ENCODE results near the gene LLCFC1. TPM values are rescaled to one million over a fixed set of nuclear protein-coding genes. Genes with fewer than 3 reads are reported as not detected.

LLCFC1 gene
- total RNA-seq, 4 donors from 2014 or later, result not detected

- intact Hi-C loops (cut with DNase I), result no loop called here
- Histone ChIP-seq H3K36me3 (no peaks in the 10 kb centered on the region), H3K27ac (replicated peaks in 1 of 4) (no peak overlapping the region), H3K4me3 (no peak overlapping the region), H3K27me3 (no peaks in the 10 kb centered on the region), H3K9me3 (peaks cover 0 to 11% (median 2%) of the 10 kb centered on the region in 4 donors), H3K4me1 (no peaks in the 10 kb centered on the region)
- no peak for DNase-seq (ENCODE audit: extremely low spot score)
- TF ChIP-seq, protein P1, sequence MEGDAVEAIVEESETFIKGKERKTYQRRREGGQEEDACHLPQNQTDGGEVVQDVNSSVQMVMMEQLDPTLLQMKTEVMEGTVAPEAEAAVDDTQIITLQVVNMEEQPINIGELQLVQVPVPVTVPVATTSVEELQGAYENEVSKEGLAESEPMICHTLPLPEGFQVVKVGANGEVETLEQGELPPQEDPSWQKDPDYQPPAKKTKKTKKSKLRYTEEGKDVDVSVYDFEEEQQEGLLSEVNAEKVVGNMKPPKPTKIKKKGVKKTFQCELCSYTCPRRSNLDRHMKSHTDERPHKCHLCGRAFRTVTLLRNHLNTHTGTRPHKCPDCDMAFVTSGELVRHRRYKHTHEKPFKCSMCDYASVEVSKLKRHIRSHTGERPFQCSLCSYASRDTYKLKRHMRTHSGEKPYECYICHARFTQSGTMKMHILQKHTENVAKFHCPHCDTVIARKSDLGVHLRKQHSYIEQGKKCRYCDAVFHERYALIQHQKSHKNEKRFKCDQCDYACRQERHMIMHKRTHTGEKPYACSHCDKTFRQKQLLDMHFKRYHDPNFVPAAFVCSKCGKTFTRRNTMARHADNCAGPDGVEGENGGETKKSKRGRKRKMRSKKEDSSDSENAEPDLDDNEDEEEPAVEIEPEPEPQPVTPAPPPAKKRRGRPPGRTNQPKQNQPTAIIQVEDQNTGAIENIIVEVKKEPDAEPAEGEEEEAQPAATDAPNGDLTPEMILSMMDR (IDR thresholded peaks at IDR 0.05), result no peak
- TF ChIP-seq POLR2AphosphoS5 (IDR thresholded peaks at IDR 0.05) (no peak), EP300 (IDR thresholded peaks at IDR 0.05) (no peak), POLR2A (IDR thresholded peaks at IDR 0.05; ENCODE audit: low read depth) (no peak)
Observed at GRCh38 chr7:142950235-142950634, 11.0 kb downstream of the LLCFC1 start.

- Histone ChIP-seq H3K4me3 (no peak overlapping the region), H3K27me3 (no peaks in the 10 kb centered on the region), H3K27ac (replicated peaks in 1 of 4) (no peak overlapping the region), H3K36me3 (no peaks in the 10 kb centered on the region), H3K9me3 (peaks cover 0 to 16% (median 2%) of the 10 kb centered on the region in 4 donors), H3K4me1 (no peaks in the 10 kb centered on the region)
- TF ChIP-seq EP300 (IDR thresholded peaks at IDR 0.05), result no peak
- no peak for TF ChIP-seq POLR2A (IDR thresholded peaks at IDR 0.05; ENCODE audit: low read depth)
- TF ChIP-seq POLR2AphosphoS5 (IDR thresholded peaks at IDR 0.05), result no peak
- TF ChIP-seq, protein P1 (IDR thresholded peaks at IDR 0.05), result no peak
- intact Hi-C loops (cut with DNase I), result no loop called here
- peak; percentile 66 for DNase-seq (ENCODE audit: extremely low spot score)
Observed at GRCh38 chr7:142954680-142955268, 15.5 kb downstream of the LLCFC1 start.

DNA sequence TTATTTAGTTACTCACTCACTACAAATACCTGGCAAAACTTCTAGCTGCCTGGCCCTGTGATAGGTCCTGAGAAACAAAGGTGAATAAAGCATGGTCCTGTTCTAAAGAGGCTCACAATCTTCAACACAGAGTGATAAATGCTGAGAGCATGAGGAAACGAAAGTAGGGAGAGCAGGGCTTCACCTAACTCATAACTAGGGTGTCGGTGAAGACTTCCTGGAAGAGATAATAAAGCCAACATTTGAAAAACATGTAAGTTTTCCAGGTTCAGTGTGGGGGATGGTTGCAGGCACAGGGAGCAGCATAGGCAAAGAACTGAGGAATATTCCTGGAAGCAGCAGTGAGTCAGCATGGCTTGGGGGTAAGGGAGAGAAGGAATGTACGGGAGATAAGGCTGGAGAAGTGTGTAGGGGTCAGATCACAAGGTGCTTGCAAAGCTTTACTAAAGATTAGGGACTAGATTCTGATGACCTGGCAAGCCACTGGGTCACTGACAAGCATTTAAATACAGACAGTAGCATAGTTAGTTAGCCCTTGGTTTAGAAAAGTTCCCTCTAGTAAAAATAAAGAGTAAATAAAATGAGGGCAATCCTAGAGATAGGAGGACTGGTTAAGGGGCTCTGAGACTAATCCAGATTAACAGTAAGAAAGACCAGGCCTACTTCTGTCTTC is 17.8 kb downstream of the LLCFC1 start:
- H3K4me1 ChIP-seq, result no peaks in the 10 kb centered on the region
- no peak overlapping the region for H3K4me3 ChIP-seq
- H3K9me3 ChIP-seq, result peaks cover 0 to 16% (median 2%) of the 10 kb centered on the region in 4 donors
- peaks cover 0 to 5% (median 0%) of the 10 kb centered on the region in 4 donors for H3K27me3 ChIP-seq
- 58% methylated on average over 3 of the region's 3 CpGs for WGBS
- TF ChIP-seq, protein P1 (IDR thresholded peaks at IDR 0.05), result no peak
- TF ChIP-seq POLR2AphosphoS5 (IDR thresholded peaks at IDR 0.05) (no peak), POLR2A (IDR thresholded peaks at IDR 0.05; ENCODE audit: low read depth) (no peak), EP300 (IDR thresholded peaks at IDR 0.05) (no peak)
- no peak for DNase-seq (ENCODE audit: extremely low spot score)
- no peaks in the 10 kb centered on the region for H3K36me3 ChIP-seq
- intact Hi-C loops (cut with DNase I), result no loop called here
- no peak overlapping the region for H3K27ac ChIP-seq (replicated peaks in 1 of 4)

GRCh38 chr7:142957723-142958122 is 18.4 kb downstream of the LLCFC1 start:
- intact Hi-C loops (cut with DNase I), result no loop called here
- H3K9me3 ChIP-seq, result peaks cover 0 to 16% (median 2%) of the 10 kb centered on the region in 4 donors
- peak; percentile 78 for DNase-seq (ENCODE audit: extremely low spot score)
- H3K27me3 ChIP-seq, result peaks cover 0 to 5% (median 0%) of the 10 kb centered on the region in 4 donors
- TF ChIP-seq EP300 (IDR thresholded peaks at IDR 0.05), result no peak
- TF ChIP-seq, protein P1 (IDR thresholded peaks at IDR 0.05), result no peak
- no peak for TF ChIP-seq POLR2AphosphoS5 (IDR thresholded peaks at IDR 0.05)
- TF ChIP-seq POLR2A (IDR thresholded peaks at IDR 0.05; ENCODE audit: low read depth), result no peak
- H3K27ac ChIP-seq (replicated peaks in 1 of 4), result no peak overlapping the region
- H3K4me1 ChIP-seq, result no peaks in the 10 kb centered on the region
- H3K4me3 ChIP-seq, result no peak overlapping the region
- H3K36me3 ChIP-seq, result no peaks in the 10 kb centered on the region
- 57% methylated on average over 8 of the region's 8 CpGs for WGBS

Measured in esophagus muscularis mucosa (tissue), 4 donors.